ENCODE measurements around the gene ROR2.

Gene ROR2

DNA sequence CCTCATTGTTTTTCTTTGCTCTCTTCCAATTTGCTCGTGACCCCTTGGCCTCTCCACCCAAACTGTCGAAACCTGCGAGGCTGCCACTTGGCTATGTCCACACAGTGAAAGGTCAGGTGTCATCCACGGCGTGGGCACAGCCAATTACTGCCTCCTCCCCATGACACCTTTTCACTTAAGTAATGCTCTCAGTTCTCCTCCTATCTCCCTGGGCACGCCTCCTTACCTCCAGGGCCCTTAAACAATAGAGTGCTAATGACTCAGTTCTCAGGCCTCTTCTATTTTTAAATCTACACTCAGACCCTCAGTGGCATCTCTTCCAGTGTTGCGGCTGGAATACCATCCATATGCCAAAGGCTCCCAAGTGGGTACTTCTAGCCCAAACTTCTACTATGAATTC, 256.8 kb downstream of the ROR2 start:
- TF ChIP-seq ESRRG (CRISPR knock-in tag; IDR thresholded peaks at IDR 0.05) (no peak), SNAI2 (CRISPR knock-in tag; IDR thresholded peaks at IDR 0.05) (no peak), GLIS3 (CRISPR knock-in tag; IDR thresholded peaks at IDR 0.05) (no peak), ZNF8 (CRISPR knock-in tag; IDR thresholded peaks at IDR 0.05) (no peak), TOX (CRISPR knock-in tag; IDR thresholded peaks at IDR 0.05; ENCODE audit: borderline replicate concordance) (no peak), POU6F1 (CRISPR knock-in tag; IDR thresholded peaks at IDR 0.05; ENCODE audit: borderline replicate concordance, low read depth) (no peak), ZFP3 (CRISPR knock-in tag; IDR thresholded peaks at IDR 0.05) (no peak), ZC3H10 (CRISPR knock-in tag; IDR thresholded peaks at IDR 0.05) (no peak), ISL1 (CRISPR knock-in tag; IDR thresholded peaks at IDR 0.05) (no peak), ARNTL (CRISPR knock-in tag; IDR thresholded peaks at IDR 0.05; ENCODE audit: borderline replicate concordance, low read depth) (no peak), RARB (CRISPR knock-in tag; IDR thresholded peaks at IDR 0.05) (no peak), CSDC2 (CRISPR knock-in tag; IDR thresholded peaks at IDR 0.05) (no peak), ZNF70 (CRISPR knock-in tag; IDR thresholded peaks at IDR 0.05) (no peak), BACH2 (CRISPR knock-in tag; IDR thresholded peaks at IDR 0.05; ENCODE audit: borderline replicate concordance) (no peak), TSHZ2 (CRISPR knock-in tag; IDR thresholded peaks at IDR 0.05) (no peak), ZFP30 (CRISPR knock-in tag; IDR thresholded peaks at IDR 0.05) (no peak)
- TF ChIP-seq, protein P1, sequence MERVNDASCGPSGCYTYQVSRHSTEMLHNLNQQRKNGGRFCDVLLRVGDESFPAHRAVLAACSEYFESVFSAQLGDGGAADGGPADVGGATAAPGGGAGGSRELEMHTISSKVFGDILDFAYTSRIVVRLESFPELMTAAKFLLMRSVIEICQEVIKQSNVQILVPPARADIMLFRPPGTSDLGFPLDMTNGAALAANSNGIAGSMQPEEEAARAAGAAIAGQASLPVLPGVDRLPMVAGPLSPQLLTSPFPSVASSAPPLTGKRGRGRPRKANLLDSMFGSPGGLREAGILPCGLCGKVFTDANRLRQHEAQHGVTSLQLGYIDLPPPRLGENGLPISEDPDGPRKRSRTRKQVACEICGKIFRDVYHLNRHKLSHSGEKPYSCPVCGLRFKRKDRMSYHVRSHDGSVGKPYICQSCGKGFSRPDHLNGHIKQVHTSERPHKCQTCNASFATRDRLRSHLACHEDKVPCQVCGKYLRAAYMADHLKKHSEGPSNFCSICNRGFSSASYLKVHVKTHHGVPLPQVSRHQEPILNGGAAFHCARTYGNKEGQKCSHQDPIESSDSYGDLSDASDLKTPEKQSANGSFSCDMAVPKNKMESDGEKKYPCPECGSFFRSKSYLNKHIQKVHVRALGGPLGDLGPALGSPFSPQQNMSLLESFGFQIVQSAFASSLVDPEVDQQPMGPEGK (CRISPR knock-in tag; IDR thresholded peaks at IDR 0.05; ENCODE audit: borderline replicate concordance): no peak
- TF ChIP-seq, protein P2, sequence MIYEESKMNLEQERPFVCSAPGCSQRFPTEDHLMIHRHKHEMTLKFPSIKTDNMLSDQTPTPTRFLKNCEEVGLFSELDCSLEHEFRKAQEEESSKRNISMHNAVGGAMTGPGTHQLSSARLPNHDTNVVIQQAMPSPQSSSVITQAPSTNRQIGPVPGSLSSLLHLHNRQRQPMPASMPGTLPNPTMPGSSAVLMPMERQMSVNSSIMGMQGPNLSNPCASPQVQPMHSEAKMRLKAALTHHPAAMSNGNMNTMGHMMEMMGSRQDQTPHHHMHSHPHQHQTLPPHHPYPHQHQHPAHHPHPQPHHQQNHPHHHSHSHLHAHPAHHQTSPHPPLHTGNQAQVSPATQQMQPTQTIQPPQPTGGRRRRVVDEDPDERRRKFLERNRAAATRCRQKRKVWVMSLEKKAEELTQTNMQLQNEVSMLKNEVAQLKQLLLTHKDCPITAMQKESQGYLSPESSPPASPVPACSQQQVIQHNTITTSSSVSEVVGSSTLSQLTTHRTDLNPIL (CRISPR knock-in tag; IDR thresholded peaks at IDR 0.05; ENCODE audit: low read depth): no peak
- no peak for ATAC-seq

DNA sequence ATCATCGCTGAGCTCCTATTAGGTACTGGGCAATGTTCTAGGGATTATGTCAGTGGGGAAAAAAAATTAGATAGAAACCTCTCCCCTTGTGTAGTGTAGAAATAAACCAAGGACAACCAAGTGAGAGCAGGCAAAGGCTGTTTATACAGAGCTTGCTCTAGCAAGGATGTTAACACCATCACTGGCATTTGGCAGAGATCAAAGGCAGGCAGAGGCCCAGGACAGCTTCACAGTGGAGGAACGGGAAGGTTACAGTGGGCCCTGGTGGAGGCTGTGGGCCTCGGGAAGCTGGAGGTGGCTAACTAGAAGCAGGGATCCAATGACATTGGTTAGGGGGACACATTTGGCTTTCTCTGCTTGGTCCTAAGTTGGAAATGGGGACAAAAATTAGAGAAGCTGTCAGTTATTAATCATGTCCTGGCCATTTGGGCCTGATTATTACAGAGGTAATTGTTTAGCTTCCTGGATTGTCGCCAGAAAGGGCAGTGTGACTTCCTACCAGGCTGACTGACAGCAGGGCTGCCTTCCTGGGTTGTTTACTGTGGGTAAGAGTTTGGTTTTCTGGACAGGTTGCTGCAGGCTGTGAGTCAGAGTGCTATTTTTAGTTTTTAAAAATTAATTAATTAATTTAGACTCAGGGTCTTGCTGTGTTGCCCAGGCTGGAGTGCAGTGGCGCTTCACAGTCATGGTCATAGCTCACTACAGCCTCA, 259.3 kb downstream of the ROR2 start:
- no peak for TF ChIP-seq SNAI2 (CRISPR knock-in tag; IDR thresholded peaks at IDR 0.05)
- no peak for TF ChIP-seq ZNF565 (CRISPR knock-in tag; conservative IDR thresholded peaks at IDR 0.05; ENCODE audit: low read depth)
- no peak for TF ChIP-seq BACH2 (CRISPR knock-in tag; IDR thresholded peaks at IDR 0.05; ENCODE audit: borderline replicate concordance)
- TF ChIP-seq OSR1 (CRISPR knock-in tag; IDR thresholded peaks at IDR 0.05): no peak
- TF ChIP-seq ZC3H10 (CRISPR knock-in tag; IDR thresholded peaks at IDR 0.05): no peak
- TF ChIP-seq CSDC2 (CRISPR knock-in tag; IDR thresholded peaks at IDR 0.05): no peak
- TF ChIP-seq PPARA (CRISPR knock-in tag; IDR thresholded peaks at IDR 0.05; ENCODE audit: borderline replicate concordance): no peak
- no peak for ATAC-seq

- no peak for ATAC-seq
- TF ChIP-seq TSHZ2 (CRISPR knock-in tag; IDR thresholded peaks at IDR 0.05) (no peak), BACH2 (CRISPR knock-in tag; IDR thresholded peaks at IDR 0.05; ENCODE audit: borderline replicate concordance) (no peak), TCF4 (CRISPR knock-in tag; IDR thresholded peaks at IDR 0.05; ENCODE audit: borderline replicate concordance) (no peak), RARB (CRISPR knock-in tag; IDR thresholded peaks at IDR 0.05) (no peak), ESRRG (CRISPR knock-in tag; IDR thresholded peaks at IDR 0.05) (no peak), ZFP30 (CRISPR knock-in tag; IDR thresholded peaks at IDR 0.05) (no peak), SNAI2 (CRISPR knock-in tag; IDR thresholded peaks at IDR 0.05) (no peak), ZNF8 (CRISPR knock-in tag; IDR thresholded peaks at IDR 0.05) (no peak), ZC3H10 (CRISPR knock-in tag; IDR thresholded peaks at IDR 0.05) (no peak), ZNF565 (CRISPR knock-in tag; conservative IDR thresholded peaks at IDR 0.05; ENCODE audit: low read depth) (no peak), TOX (CRISPR knock-in tag; IDR thresholded peaks at IDR 0.05; ENCODE audit: borderline replicate concordance) (no peak)
- TF ChIP-seq, protein P1 (CRISPR knock-in tag; IDR thresholded peaks at IDR 0.05; ENCODE audit: borderline replicate concordance): no peak
- TF ChIP-seq, protein P2 (CRISPR knock-in tag; IDR thresholded peaks at IDR 0.05; ENCODE audit: low read depth): no peak
Observed at GRCh38 chr9:91689006-91689405, 261.0 kb downstream of the ROR2 start.

Measured in SK-N-SH treated with all-trans-retinoic acid at 6 μM for 48 hours (cell line).